HepG2 (cell line): Measurements from ENCODE around the gene CDK8. TPM values are rescaled to one million over a fixed set of nuclear protein-coding genes. Genes with fewer than 3 reads are reported as not detected.

Source experiments
- EED ChIP-seq: sonication (generic); formaldehyde crosslinking; IDR thresholded peaks from 2 replicates; pipeline ENCODE4 v1.5.0; 2020; ENCODE audit warnings: mild to moderate bottlenecking, missing genetic modification reagents
- FOXK1 ChIP-seq: sonication (generic); formaldehyde crosslinking; IDR thresholded peaks from 2 replicates; pipeline ENCODE4 v1.4.0; 2020; ENCODE audit warnings: low read depth, missing genetic modification reagents, borderline replicate concordance
- GATA4 ChIP-seq: sonication (generic); IDR thresholded peaks from 2 replicates; pipeline ENCODE4 v1.6.1; 2016; ENCODE audit warnings: antibody characterized with exemption, low read depth, borderline replicate concordance
- GLI4 ChIP-seq: sonication (generic); formaldehyde crosslinking; IDR thresholded peaks from 2 replicates; pipeline ENCODE4 v1.5.1; 2020; ENCODE audit warnings: missing genetic modification reagents, mild to moderate bottlenecking, moderate library complexity, borderline replicate concordance
- HNF4G ChIP-seq, 2 experiments: sonication (generic) in 1 of 2; formaldehyde crosslinking in 1 of 2; IDR thresholded peaks; 2 replicates each; pipeline versions ENCODE4 v1.4.0 to v1.6.1; 2011 to 2020; ENCODE audit warnings: borderline replicate concordance in 2 of 2, low read depth in 2 of 2, mild to moderate bottlenecking in 2 of 2, low read length in 1 of 2, missing genetic modification reagents in 1 of 2, moderate library complexity in 1 of 2
- JDP2 ChIP-seq: sonication (generic); formaldehyde crosslinking; IDR thresholded peaks from 2 replicates; pipeline ENCODE4 v1.8.1; 2022; ENCODE audit warnings: missing genetic modification reagents, borderline replicate concordance
- KDM6A ChIP-seq: IDR thresholded peaks from 2 replicates; pipeline ENCODE4 v1.6.1; 2016; ENCODE audit warnings: low read depth
- MAFG ChIP-seq: sonication (generic); formaldehyde crosslinking; IDR thresholded peaks from 2 replicates; pipeline ENCODE4 v1.5.1; 2020; ENCODE audit warnings: mild to moderate bottlenecking, missing genetic modification reagents
- MBNL3 ChIP-seq: fragments of 250-450 bp; sonication (Bioruptor Pico); conservative IDR thresholded peaks from 2 replicates; pipeline ENCODE4 v1.8.0; 2022; ENCODE audit warnings: mild to moderate bottlenecking, inconsistent platforms
- SATB2 ChIP-seq: sonication (generic); formaldehyde crosslinking; IDR thresholded peaks from 2 replicates; pipeline ENCODE4 v1.5.0; 2020; ENCODE audit warnings: missing genetic modification reagents
- ZNF274 ChIP-seq: sonication (generic); formaldehyde crosslinking; IDR thresholded peaks from 2 replicates; pipeline ENCODE4 v1.5.1; 2020; ENCODE audit warnings: mild to moderate bottlenecking, missing genetic modification reagents
- ZNF703 ChIP-seq: sonication (generic); formaldehyde crosslinking; IDR thresholded peaks from 2 replicates; pipeline ENCODE4 v1.5.1; 2020; ENCODE audit warnings: missing genetic modification reagents, mild to moderate bottlenecking, moderate library complexity, borderline replicate concordance
- ZNF83 ChIP-seq: sonication (generic); formaldehyde crosslinking; IDR thresholded peaks from 2 replicates; pipeline ENCODE4 v1.4.0; 2020; ENCODE audit warnings: missing genetic modification reagents, mild to moderate bottlenecking, borderline replicate concordance
- polyA plus RNA-seq, 8 experiments: library from polyadenylated mRNA; depleted of rRNA in 3 of 8; stranded (reverse) in 7 of 8; unstranded in 1 of 8; fragments of >200 nt; fragmentation: Illumina TruSeq in 4 of 8; extraction: Trizol in 4 of 8; gene quantifications; 2 replicates each; pipeline versions ENCODE4 v1.2.1 to v1.2.3, GENCODE V29; 2011 to 2016; ENCODE audit warnings: low read depth in 4 of 8, missing spikeins in 1 of 8, mixed read lengths in 1 of 8; ENCODE audit not compliant: insufficient read depth in 1 of 8
- total RNA-seq, 5 experiments: library from RNA; depleted of rRNA; stranded (reverse); fragments of >200 nt; fragmentation: Illumina TruSeq; extraction: Trizol; gene quantifications; 2 replicates each; pipeline ENCODE4 v1.2.3, GENCODE V29; 2016; ENCODE audit warnings: low read depth in 1 of 5
- TF ChIP-seq, protein P1 (sequence below): sonication (generic); formaldehyde crosslinking; IDR thresholded peaks from 2 replicates; pipeline ENCODE4 v1.8.0; 2022; ENCODE audit warnings: mild to moderate bottlenecking, missing genetic modification reagents
- TF ChIP-seq, protein P2 (sequence below): sonication (generic); formaldehyde crosslinking; IDR thresholded peaks from 2 replicates; pipeline ENCODE4 v1.4.0; 2020; ENCODE audit warnings: missing genetic modification reagents
- TF ChIP-seq, protein P3 (sequence below): sonication (generic); formaldehyde crosslinking; IDR thresholded peaks from 2 replicates; pipeline ENCODE4 v1.5.0; 2020; ENCODE audit warnings: mild to moderate bottlenecking, missing genetic modification reagents
- TF ChIP-seq, protein P4 (sequence below): fragments of 450-650 bp; IDR thresholded peaks from 2 replicates; pipeline ENCODE4 v1.6.1; 2017; ENCODE audit warnings: mild to moderate bottlenecking
- TF ChIP-seq, protein P5 (sequence below): fragments of 450-650 bp; IDR thresholded peaks from 2 replicates; pipeline ENCODE4 v1.6.1; 2017

Gene CDK8
- total and polyA plus RNA-seq, 2 of the 13 experiments (the other 11 are each of a cell fraction or from before 2014, with no cell fraction given) = 15.8 to 16.4 TPM

DNA sequence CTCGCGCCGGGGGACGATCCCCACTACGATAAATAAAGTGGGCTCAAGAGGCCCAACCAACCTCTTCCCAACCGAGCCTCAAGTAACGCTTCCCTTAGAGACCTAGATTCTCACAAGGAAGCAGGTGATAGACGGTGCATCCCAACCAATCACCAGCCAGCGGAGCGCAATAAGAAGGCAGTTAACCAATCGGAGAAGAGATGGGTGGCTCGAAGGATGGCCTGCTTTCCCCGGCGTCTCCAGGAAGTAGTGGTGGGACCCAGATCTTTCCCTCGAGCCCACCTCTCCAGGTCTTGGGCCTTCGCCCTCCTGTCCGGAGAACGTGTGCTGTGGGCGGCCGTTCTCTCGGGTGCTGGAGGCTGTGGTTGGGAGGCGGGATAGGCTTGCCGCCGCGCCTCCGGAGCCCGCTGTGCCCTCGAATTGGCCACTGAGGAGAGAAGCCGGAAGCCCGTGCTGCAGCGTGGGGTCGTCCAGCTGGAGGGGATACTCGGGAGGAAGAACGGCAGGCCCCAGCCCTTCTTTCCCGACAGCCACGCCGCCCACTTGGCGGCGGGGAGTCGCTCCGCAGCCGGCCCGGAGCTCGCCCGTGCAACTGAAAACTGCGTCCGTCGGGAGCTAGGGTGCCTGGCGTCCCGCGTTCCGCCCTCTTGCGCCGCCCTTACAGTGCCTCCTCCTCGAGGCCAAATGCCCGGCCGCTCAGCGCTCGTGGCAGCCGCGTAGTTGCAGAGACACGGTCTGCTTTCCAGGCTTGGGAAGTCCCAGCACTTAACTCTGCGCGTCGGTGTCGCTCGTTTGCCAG lies 32.0 kb upstream of the CDK8 start, which contains the start of gene RNF6 (continued):
- no peak; the same call in 1 of the 2 replicates for TF ChIP-seq JDP2 (CRISPR knock-in tag)
- TF ChIP-seq HNF4G (IDR thresholded peaks at IDR 0.05; ENCODE audit: borderline replicate concordance, low read depth, low read length) = 0 out of 2 replicates have a peak, but pooled peaks have one; percentile 25
- peak; percentile 35; the same call in 1 of the 2 replicates for TF ChIP-seq HNF4G (CRISPR knock-in tag; IDR thresholded peaks at IDR 0.05; ENCODE audit: borderline replicate concordance, low read depth)
- no peak for TF ChIP-seq GATA4
- peak; percentile 85 for TF ChIP-seq ZNF274 (CRISPR knock-in tag)
- no peak for TF ChIP-seq KDM6A (CRISPR knock-in tag)
- no peak for TF ChIP-seq MBNL3 (CRISPR knock-in tag)
- TF ChIP-seq, protein P1, sequence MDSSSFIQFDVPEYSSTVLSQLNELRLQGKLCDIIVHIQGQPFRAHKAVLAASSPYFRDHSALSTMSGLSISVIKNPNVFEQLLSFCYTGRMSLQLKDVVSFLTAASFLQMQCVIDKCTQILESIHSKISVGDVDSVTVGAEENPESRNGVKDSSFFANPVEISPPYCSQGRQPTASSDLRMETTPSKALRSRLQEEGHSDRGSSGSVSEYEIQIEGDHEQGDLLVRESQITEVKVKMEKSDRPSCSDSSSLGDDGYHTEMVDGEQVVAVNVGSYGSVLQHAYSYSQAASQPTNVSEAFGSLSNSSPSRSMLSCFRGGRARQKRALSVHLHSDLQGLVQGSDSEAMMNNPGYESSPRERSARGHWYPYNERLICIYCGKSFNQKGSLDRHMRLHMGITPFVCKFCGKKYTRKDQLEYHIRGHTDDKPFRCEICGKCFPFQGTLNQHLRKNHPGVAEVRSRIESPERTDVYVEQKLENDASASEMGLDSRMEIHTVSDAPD (CRISPR knock-in tag) = peak; percentile 28; the same call in 1 of the 2 replicates
- TF ChIP-seq, protein P2, sequence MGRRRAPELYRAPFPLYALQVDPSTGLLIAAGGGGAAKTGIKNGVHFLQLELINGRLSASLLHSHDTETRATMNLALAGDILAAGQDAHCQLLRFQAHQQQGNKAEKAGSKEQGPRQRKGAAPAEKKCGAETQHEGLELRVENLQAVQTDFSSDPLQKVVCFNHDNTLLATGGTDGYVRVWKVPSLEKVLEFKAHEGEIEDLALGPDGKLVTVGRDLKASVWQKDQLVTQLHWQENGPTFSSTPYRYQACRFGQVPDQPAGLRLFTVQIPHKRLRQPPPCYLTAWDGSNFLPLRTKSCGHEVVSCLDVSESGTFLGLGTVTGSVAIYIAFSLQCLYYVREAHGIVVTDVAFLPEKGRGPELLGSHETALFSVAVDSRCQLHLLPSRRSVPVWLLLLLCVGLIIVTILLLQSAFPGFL (CRISPR knock-in tag) = no peak
- TF ChIP-seq, protein P3, sequence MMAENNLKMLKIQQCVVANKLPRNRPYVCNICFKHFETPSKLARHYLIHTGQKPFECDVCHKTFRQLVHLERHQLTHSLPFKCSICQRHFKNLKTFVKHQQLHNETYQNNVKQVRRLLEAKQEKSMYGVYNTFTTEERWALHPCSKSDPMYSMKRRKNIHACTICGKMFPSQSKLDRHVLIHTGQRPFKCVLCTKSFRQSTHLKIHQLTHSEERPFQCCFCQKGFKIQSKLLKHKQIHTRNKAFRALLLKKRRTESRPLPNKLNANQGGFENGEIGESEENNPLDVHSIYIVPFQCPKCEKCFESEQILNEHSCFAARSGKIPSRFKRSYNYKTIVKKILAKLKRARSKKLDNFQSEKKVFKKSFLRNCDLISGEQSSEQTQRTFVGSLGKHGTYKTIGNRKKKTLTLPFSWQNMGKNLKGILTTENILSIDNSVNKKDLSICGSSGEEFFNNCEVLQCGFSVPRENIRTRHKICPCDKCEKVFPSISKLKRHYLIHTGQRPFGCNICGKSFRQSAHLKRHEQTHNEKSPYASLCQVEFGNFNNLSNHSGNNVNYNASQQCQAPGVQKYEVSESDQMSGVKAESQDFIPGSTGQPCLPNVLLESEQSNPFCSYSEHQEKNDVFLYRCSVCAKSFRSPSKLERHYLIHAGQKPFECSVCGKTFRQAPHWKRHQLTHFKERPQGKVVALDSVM (CRISPR knock-in tag) = no peak; the same call in 1 of the 2 replicates
- TF ChIP-seq, protein P4, sequence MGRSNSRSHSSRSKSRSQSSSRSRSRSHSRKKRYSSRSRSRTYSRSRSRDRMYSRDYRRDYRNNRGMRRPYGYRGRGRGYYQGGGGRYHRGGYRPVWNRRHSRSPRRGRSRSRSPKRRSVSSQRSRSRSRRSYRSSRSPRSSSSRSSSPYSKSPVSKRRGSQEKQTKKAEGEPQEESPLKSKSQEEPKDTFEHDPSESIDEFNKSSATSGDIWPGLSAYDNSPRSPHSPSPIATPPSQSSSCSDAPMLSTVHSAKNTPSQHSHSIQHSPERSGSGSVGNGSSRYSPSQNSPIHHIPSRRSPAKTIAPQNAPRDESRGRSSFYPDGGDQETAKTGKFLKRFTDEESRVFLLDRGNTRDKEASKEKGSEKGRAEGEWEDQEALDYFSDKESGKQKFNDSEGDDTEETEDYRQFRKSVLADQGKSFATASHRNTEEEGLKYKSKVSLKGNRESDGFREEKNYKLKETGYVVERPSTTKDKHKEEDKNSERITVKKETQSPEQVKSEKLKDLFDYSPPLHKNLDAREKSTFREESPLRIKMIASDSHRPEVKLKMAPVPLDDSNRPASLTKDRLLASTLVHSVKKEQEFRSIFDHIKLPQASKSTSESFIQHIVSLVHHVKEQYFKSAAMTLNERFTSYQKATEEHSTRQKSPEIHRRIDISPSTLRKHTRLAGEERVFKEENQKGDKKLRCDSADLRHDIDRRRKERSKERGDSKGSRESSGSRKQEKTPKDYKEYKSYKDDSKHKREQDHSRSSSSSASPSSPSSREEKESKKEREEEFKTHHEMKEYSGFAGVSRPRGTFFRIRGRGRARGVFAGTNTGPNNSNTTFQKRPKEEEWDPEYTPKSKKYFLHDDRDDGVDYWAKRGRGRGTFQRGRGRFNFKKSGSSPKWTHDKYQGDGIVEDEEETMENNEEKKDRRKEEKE = no peak
- TF ChIP-seq FOXK1 (CRISPR knock-in tag) = 0 out of 2 replicates have a peak, but pooled peaks have one; percentile 42
- TF ChIP-seq, protein P5, sequence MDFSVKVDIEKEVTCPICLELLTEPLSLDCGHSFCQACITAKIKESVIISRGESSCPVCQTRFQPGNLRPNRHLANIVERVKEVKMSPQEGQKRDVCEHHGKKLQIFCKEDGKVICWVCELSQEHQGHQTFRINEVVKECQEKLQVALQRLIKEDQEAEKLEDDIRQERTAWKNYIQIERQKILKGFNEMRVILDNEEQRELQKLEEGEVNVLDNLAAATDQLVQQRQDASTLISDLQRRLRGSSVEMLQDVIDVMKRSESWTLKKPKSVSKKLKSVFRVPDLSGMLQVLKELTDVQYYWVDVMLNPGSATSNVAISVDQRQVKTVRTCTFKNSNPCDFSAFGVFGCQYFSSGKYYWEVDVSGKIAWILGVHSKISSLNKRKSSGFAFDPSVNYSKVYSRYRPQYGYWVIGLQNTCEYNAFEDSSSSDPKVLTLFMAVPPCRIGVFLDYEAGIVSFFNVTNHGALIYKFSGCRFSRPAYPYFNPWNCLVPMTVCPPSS = no peak
- 0 out of 2 replicates have a peak, but pooled peaks have one; percentile 78 for TF ChIP-seq SATB2
- TF ChIP-seq ZNF703 (CRISPR knock-in tag) = no peak
- no peak for TF ChIP-seq ZNF83 (CRISPR knock-in tag)
- peak; percentile 93 for TF ChIP-seq EED
- TF ChIP-seq GLI4 = peak; percentile 75; the same call in 1 of the 2 replicates
- no peak for TF ChIP-seq MAFG (CRISPR knock-in tag)
